Activated CD4-positive, alpha-beta memory T cell treated with anti-CD3 and anti-CD28 coated beads, Interleukin-2, amount 10 ng/mL, durations not matched to agents 7 days and 5 days (primary cell): ENCODE measurements around the gene IL15. TPM values are rescaled to one million over a fixed set of nuclear protein-coding genes. Genes with fewer than 3 reads are reported as not detected.
"Not testable (repeated sequence)": the region's sequence is repeated elsewhere in the genome, so short reads cannot be mapped to it uniquely, and the experiment has no call there.

Source experiments
- CTCF ChIA-PET: fragments of 350-600 bp; sonication (Branson Sonifier 250); formaldehyde crosslinking; loops from one replicate; lab custom pipeline; 2021; ENCODE audit warnings: antibody characterized with exemption, inconsistent platforms; lab: Charles Lee
- POLR2A ChIA-PET: fragments of 350-600 bp; sonication (Branson Sonifier 250); formaldehyde crosslinking; loops from one replicate; lab custom pipeline; 2021; ENCODE audit warnings: antibody characterized with exemption; lab: Charles Lee
- DNase-seq: peaks from one replicate; pipeline ENCODE4 v3.0.0-alpha.2; 2020
- H3K27ac Mint-ChIP-seq: one replicate; pipeline ENCODE4 v1.8.0; 2021; ENCODE audit warnings: mild to moderate bottlenecking, mixed read lengths
- H3K27me3 Mint-ChIP-seq: one replicate; pipeline ENCODE4 v1.8.0; 2021; ENCODE audit warnings: mixed read lengths
- H3K36me3 Mint-ChIP-seq: one replicate; pipeline ENCODE4 v1.8.0; 2021; ENCODE audit warnings: low read depth, mixed read lengths
- H3K4me1 Mint-ChIP-seq: one replicate; pipeline ENCODE4 v1.8.0; 2021; ENCODE audit warnings: mixed read lengths
- H3K4me3 Mint-ChIP-seq: one replicate; pipeline ENCODE4 v1.8.0; 2021; ENCODE audit warnings: mild to moderate bottlenecking, mixed read lengths
- H3K9me3 Mint-ChIP-seq: one replicate; pipeline ENCODE4 v1.8.0; 2021; ENCODE audit warnings: mixed read lengths
- total RNA-seq, 2 experiments: library from RNA; stranded (reverse); gene quantifications; one replicate each; pipeline ENCODE4 v1.2.3, GENCODE V29; 2021

Gene IL15, protein sequence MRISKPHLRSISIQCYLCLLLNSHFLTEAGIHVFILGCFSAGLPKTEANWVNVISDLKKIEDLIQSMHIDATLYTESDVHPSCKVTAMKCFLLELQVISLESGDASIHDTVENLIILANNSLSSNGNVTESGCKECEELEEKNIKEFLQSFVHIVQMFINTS
- total RNA-seq, result 1 to 10 TPM; 3.9 to 4.0 TPM

DNA sequence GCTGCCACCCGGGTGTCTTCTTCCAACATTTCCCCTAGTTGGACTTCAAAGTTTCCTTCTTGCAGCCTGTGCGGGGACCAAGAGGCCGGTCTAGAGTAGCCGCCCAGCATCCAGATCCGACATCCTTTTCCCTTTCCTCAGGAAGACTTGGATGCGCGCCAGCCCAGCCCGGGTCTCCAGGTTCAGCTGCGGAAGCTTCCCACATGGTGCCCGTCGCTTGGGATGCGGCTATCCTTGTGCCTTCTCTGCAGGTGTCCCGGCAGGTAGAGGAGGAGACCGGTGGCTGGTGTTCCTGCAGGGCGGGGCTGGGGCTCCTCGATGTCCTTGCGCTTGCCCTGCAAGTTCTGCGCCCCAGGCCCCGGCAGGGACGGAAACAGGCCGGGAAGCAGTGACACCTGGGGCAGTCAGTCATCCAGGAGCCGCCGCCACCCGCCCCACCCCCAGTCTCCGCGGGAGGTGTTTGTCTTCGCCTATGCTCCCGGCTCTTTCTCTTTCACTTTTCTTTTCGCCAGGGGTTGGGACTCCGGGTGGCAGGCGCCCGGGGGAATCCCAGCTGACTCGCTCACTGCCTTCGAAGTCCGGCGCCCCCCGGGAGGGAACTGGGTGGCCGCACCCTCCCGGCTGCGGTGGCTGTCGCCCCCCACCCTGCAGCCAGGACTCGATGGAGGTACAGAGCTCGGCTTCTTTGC is at the start of gene IL15:
Gene IL15, plus strand, starts transcription at position 502 of the 689 bp plus-strand sequence. CDS start 82,882 bp downstream, outside the sequence.
- CTCF ChIA-PET, result interaction anchor here (0.9 to 1.0 kb wide), 2 partner anchors 66 to 330 kb away, joined by 3 to 4 read pairs; no protein-coding TSS in a partner anchor
- peak within 1 kb of the TSS; percentile 91 for H3K4me3 Mint-ChIP-seq
- H3K27ac Mint-ChIP-seq, result peak within 1 kb of the TSS; percentile 77
- peaks cover 3% of the 10 kb centered on the region for H3K27me3 Mint-ChIP-seq
- POLR2A ChIA-PET, result interaction anchor here (0.8 to 2.6 kb wide), 4 partner anchors 10 to 743 kb away, joined by 3 to 8 read pairs (median 4); no protein-coding TSS in a partner anchor
- peak; percentile 80 for DNase-seq
- H3K9me3 Mint-ChIP-seq, result no peaks in the 10 kb centered on the region
- H3K4me1 Mint-ChIP-seq, result peaks cover 28% of the 10 kb centered on the region
- H3K36me3 Mint-ChIP-seq, result peaks cover 2% of the 10 kb centered on the region

- ChIA-PET POLR2A (no interaction called here), CTCF (no interaction called here)
- Mint-ChIP-seq H3K27ac (no peak overlapping the region), H3K9me3 (no peaks in the 10 kb centered on the region), H3K4me1 (no peaks in the 10 kb centered on the region), H3K4me3 (no peak overlapping the region), H3K36me3 (no peaks in the 10 kb centered on the region), H3K27me3 (peaks cover 2% of the 10 kb centered on the region)
- DNase-seq, result no peak
These were observed 48.5 kb upstream of the IL15 start for GRCh38 chr4:141587897-141588296.

- Mint-ChIP-seq H3K27me3 (peaks cover 2% of the 10 kb centered on the region), H3K27ac (no peak overlapping the region), H3K36me3 (no peaks in the 10 kb centered on the region), H3K9me3 (no peaks in the 10 kb centered on the region), H3K4me3 (no peak overlapping the region), H3K4me1 (no peaks in the 10 kb centered on the region)
- ChIA-PET POLR2A (no interaction called here), CTCF (no interaction called here)
- no peak for DNase-seq
These were observed 40.9 kb upstream of the IL15 start for GRCh38 chr4:141595531-141595930.

- H3K4me1 Mint-ChIP-seq, result peaks cover 2% of the 10 kb centered on the region
- peaks cover 2% of the 10 kb centered on the region for H3K27me3 Mint-ChIP-seq
- no peak for DNase-seq
- CTCF ChIA-PET, result no interaction called here
- no peak overlapping the region for H3K27ac Mint-ChIP-seq
- no peaks in the 10 kb centered on the region for H3K36me3 Mint-ChIP-seq
- POLR2A ChIA-PET, result no interaction called here
- no peak overlapping the region for H3K4me3 Mint-ChIP-seq
- no peaks in the 10 kb centered on the region for H3K9me3 Mint-ChIP-seq
These were observed 36.5 kb upstream of the IL15 start for GRCh38 chr4:141599853-141600252.

GRCh38 chr4:141604683-141605082 is 31.7 kb upstream of the IL15 start:
- H3K4me3 Mint-ChIP-seq, H3K27ac Mint-ChIP-seq, H3K9me3 Mint-ChIP-seq, CTCF ChIA-PET, POLR2A ChIA-PET, H3K4me1 Mint-ChIP-seq, DNase-seq, H3K36me3 Mint-ChIP-seq: not testable (repeated sequence)
- H3K27me3 Mint-ChIP-seq, result peaks cover 14% of the 10 kb centered on the region

DNA sequence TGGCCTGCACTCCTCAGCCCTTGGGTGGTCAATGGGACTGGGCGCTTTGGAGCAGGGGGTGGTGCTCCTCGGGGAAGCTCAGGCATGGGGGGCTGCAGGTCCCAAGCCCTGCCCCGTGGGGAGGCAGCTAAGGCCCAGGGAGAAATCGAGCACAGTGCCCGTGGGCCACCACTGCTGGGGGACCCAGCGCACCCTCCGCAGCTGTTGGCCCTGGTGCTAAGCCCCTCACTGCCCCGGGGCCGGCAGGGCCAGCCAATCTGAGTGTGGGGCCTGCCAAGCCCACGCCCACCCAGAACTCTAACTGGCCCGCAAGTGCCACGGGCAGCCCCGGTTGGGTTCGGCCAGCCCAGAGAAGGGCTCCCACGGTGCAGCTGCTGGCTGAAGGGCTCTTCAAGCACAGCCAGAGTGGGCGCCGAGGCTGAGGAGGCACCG is 30.9 kb upstream of the IL15 start:
- H3K9me3 Mint-ChIP-seq, result no peaks in the 10 kb centered on the region
- ChIA-PET CTCF (no interaction called here), POLR2A (no interaction called here)
- H3K27ac Mint-ChIP-seq, result no peak overlapping the region
- no peak overlapping the region for H3K4me3 Mint-ChIP-seq
- peaks cover 14% of the 10 kb centered on the region for H3K27me3 Mint-ChIP-seq
- H3K4me1 Mint-ChIP-seq, result peaks cover 2% of the 10 kb centered on the region
- DNase-seq, result no peak
- no peaks in the 10 kb centered on the region for H3K36me3 Mint-ChIP-seq

DNA sequence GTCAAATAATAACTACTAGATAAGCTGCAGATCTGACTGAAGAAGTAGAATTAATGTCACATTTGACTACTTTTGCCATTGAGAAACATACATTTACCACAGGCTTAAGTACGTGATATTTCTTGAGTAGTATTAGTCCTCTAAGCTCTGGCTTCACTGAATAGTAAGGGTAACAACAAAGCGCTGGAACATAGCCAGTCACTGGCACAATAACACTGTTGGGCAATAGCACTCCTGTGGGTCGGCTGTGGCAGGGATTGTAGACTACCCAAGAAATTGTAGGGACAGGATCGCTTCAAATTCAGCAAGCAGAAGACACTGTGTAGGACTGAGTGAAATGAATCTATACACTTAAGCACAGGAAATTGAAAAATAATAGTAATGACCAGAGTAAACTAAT is 27.1 kb upstream of the IL15 start:
- Mint-ChIP-seq H3K4me1 (peaks cover 2% of the 10 kb centered on the region), H3K27me3 (peaks cover 14% of the 10 kb centered on the region), H3K27ac (no peak overlapping the region), H3K4me3 (no peak overlapping the region), H3K9me3 (no peaks in the 10 kb centered on the region), H3K36me3 (no peaks in the 10 kb centered on the region)
- DNase-seq, result no peak
- ChIA-PET POLR2A (no interaction called here), CTCF (no interaction called here)

DNA sequence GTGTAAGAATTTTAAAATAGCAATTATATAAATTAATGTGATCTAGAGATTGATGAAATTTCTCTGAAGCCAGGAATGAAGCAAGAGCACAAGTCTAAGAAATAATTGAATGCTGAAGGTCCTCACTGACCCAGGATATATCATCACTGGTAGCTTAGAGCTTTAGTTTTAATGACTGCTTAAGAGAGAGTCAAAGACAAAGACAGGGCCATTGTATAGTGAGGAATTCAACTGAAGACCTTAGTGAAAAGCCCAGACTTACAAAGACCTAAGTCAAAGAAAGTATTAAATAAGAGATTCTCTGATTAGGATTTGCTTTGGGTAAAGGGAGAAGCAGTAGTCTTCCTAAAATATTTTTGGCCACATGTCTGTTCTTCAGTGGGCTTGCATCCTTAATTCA is 26.0 kb upstream of the IL15 start:
- no peaks in the 10 kb centered on the region for H3K9me3 Mint-ChIP-seq
- ChIA-PET CTCF (no interaction called here), POLR2A (no interaction called here)

GRCh38 chr4:141614878-141615586 is 21.4 kb upstream of the IL15 start:
- no peaks in the 10 kb centered on the region for H3K36me3 Mint-ChIP-seq
- H3K27me3 Mint-ChIP-seq, result no peaks in the 10 kb centered on the region
- POLR2A ChIA-PET, result no interaction called here
- no peak overlapping the region for H3K27ac Mint-ChIP-seq
- no peaks in the 10 kb centered on the region for H3K9me3 Mint-ChIP-seq
- CTCF ChIA-PET, result no interaction called here
- H3K4me1 Mint-ChIP-seq, result no peaks in the 10 kb centered on the region
- H3K4me3 Mint-ChIP-seq, result no peak overlapping the region
- no peak for DNase-seq

More for the DNA sequence above, 26.0 kb upstream of the IL15 start:
- Mint-ChIP-seq H3K4me1 (no peaks in the 10 kb centered on the region), H3K4me3 (no peak overlapping the region), H3K27me3 (peaks cover 14% of the 10 kb centered on the region), H3K27ac (no peak overlapping the region), H3K36me3 (no peaks in the 10 kb centered on the region)
- no peak for DNase-seq

DNA sequence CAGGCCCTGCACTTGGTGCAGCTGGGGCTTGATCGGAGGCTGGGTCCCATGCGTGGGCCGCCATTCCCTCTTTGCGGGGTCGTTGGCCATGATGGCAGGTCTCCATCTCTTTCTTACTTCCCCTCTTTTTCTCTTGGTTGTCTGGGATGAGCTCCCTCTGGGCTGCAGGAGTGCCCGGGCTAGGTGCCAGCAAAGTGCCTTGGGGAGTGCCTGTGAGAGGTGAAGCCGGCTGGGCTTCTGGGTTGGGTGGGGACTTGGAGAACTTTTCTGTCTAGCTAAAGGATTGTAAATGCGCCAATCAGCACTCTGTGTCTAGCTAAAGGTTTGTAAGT is 20.8 kb upstream of the IL15 start:
- H3K27ac Mint-ChIP-seq, CTCF ChIA-PET, H3K4me3 Mint-ChIP-seq, H3K9me3 Mint-ChIP-seq, POLR2A ChIA-PET, H3K36me3 Mint-ChIP-seq, H3K27me3 Mint-ChIP-seq, DNase-seq, H3K4me1 Mint-ChIP-seq: not testable (repeated sequence)

DNA sequence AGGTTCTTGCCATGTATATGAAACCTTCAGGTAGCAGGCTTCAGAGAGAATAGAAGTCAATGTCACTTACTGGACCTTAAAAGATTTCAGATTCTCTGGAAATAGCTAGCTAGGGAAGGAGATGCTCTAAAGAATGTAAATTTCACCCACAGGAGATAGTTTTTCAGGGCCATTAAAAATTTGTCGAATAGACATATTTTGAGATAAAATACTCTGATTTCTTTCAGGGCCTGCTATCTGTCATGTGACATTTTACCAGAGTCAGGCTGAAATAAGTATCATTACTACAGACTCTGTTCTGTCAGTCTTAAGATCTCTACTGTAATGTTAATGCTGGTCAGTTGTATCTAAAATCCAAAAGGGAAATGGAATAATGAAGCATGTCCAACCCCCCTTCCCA is 15.7 kb upstream of the IL15 start:
- ChIA-PET POLR2A (no interaction called here), CTCF (no interaction called here)
- H3K36me3 Mint-ChIP-seq, result no peaks in the 10 kb centered on the region
- DNase-seq, result no peak
- no peaks in the 10 kb centered on the region for H3K9me3 Mint-ChIP-seq
- H3K27me3 Mint-ChIP-seq, result peaks cover 3% of the 10 kb centered on the region
- H3K4me1 Mint-ChIP-seq, result no peaks in the 10 kb centered on the region
- H3K27ac Mint-ChIP-seq, result no peak overlapping the region
- no peak overlapping the region for H3K4me3 Mint-ChIP-seq

DNA sequence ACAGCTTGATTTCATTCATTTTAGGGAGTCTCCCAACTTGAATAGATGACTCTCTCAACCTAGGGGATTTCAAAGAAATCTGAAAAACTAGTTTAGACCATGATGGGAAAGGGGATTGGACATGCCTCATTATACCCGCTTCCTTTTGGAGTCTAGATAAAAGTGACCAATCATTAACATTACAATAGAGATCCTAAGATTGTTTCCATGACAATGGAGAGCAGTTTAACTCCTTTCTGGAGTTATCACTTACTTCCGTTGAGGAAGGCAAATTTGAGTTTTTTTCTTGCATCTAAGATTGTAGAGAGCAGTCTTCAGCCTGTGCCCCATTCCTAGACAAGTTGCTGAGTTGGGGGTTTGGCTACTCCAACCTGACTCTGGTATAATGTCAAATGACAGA is 11.4 kb upstream of the IL15 start:
- POLR2A ChIA-PET, result no interaction called here
- no peak overlapping the region for H3K4me3 Mint-ChIP-seq
- no peaks in the 10 kb centered on the region for H3K4me1 Mint-ChIP-seq
- no peak for DNase-seq
- H3K27ac Mint-ChIP-seq, result no peak overlapping the region
- H3K9me3 Mint-ChIP-seq, result no peaks in the 10 kb centered on the region
- no peaks in the 10 kb centered on the region for H3K36me3 Mint-ChIP-seq
- CTCF ChIA-PET, result no interaction called here
- H3K27me3 Mint-ChIP-seq, result peaks cover 6% of the 10 kb centered on the region

- no peak for DNase-seq
- Mint-ChIP-seq H3K4me1 (peaks cover 3% of the 10 kb centered on the region), H3K4me3 (no peak overlapping the region), H3K36me3 (no peaks in the 10 kb centered on the region), H3K27ac (no peak overlapping the region), H3K27me3 (peaks cover 8% of the 10 kb centered on the region), H3K9me3 (no peaks in the 10 kb centered on the region)
- ChIA-PET POLR2A (no interaction called here), CTCF (no interaction called here)
These were observed 5.5 kb upstream of the IL15 start for GRCh38 chr4:141630854-141631253.
